GM13976 (cell line): ENCODE results near the gene DCDC2C.

Experiments used
- DNase-seq: peaks from one replicate; pipeline ENCODE4 v3.0.0; 2012; ENCODE audit warnings: low spot score
- in situ Hi-C: fragments of 300-500 bp; cut with MboI; formaldehyde crosslinking; loops from one replicate; pipeline ENCODE4 v1.12.0; 2022; ENCODE audit warnings: low sequenced_read_pairs, mixed read lengths, inconsistent platforms; ENCODE audit not compliant: unreplicated experiment
- TF ChIP-seq, protein P1 (sequence below): IDR thresholded peaks from 2 replicates; pipeline ENCODE4 v1.5.1; 2012; ENCODE audit warnings: borderline replicate concordance, mild to moderate bottlenecking; ENCODE audit not compliant: insufficient read depth; ENCODE audit errors: extremely low read depth, missing control alignments, control extremely low read depth

DCDC2C gene

DNA sequence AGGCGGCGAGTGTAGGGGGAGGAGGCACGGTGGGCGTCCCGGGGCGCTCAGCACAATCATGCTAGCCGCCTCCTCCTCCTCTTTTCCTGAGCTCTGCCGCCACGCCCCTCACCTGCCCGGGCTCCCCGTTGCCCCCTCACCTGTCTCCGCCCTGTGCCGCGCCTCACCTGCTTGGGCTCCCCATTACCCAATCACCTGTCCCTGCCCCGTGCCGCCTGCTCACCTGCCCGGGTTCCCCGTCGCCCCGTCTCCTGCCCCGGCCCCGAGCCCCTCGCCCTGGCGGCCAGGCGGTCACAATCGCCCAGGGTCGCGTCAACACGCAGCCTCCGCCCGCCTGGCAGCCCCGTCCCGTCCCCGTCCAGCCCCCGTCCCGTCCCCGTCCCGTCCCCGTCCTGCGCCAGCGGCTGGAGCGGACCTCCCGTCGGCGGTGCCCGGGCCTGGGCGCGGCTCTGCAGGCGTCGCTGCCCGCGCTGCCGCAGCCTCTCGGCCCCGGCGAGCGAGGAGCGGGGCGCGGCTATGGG, at the start of gene DCDC2C:
TSS of gene DCDC2C (plus strand) at position 340 of the 521 bp plus-strand sequence. CDS start at position 517, 177 bp downstream.
- TF ChIP-seq, protein P1, sequence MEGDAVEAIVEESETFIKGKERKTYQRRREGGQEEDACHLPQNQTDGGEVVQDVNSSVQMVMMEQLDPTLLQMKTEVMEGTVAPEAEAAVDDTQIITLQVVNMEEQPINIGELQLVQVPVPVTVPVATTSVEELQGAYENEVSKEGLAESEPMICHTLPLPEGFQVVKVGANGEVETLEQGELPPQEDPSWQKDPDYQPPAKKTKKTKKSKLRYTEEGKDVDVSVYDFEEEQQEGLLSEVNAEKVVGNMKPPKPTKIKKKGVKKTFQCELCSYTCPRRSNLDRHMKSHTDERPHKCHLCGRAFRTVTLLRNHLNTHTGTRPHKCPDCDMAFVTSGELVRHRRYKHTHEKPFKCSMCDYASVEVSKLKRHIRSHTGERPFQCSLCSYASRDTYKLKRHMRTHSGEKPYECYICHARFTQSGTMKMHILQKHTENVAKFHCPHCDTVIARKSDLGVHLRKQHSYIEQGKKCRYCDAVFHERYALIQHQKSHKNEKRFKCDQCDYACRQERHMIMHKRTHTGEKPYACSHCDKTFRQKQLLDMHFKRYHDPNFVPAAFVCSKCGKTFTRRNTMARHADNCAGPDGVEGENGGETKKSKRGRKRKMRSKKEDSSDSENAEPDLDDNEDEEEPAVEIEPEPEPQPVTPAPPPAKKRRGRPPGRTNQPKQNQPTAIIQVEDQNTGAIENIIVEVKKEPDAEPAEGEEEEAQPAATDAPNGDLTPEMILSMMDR, result no peak
- in situ Hi-C loops, result no loop called here
- no peak for DNase-seq

- TF ChIP-seq, protein P1, result no peak
- DNase-seq, result no peak
- in situ Hi-C loops, result no loop called here
These were observed 49.4 kb upstream of the DCDC2C start for GRCh38 chr2:3654011-3654410.

DNA sequence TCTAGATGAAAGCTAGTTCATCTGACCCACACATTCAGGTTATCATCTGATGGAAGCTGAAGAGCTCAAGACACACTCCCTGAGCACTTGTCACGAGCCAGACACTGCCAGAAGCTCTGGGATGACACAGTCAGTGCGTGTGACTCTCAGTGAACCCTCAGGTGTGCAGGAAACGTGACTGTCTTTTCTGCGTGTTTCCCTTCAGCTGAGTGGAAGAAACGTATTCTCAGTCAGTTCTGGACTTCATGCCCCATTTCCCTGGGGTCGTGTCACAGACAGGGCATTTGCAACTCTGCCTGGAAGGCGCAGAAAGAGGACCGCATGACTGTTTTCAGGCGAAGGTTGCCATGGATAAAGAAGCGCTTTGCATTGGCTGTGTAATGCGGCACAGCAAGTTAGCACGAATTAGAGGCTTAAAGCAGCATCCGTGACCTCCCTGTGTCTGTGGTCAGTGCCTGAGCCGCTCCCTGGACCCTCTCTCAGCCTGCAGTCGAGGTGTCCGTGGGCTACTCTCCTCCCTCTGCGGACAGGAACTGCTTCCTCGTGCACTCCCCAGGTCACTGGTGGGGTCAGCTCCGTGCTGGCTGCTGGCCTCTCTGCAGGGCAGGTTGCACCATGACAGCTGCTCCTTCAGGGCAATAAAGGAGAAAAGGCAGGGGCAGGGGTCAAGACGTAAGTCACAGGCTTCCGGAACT, 48.7 kb upstream of the DCDC2C start:
- TF ChIP-seq, protein P1, result no peak
- no peak for DNase-seq
- in situ Hi-C loops, result no loop called here

DNA sequence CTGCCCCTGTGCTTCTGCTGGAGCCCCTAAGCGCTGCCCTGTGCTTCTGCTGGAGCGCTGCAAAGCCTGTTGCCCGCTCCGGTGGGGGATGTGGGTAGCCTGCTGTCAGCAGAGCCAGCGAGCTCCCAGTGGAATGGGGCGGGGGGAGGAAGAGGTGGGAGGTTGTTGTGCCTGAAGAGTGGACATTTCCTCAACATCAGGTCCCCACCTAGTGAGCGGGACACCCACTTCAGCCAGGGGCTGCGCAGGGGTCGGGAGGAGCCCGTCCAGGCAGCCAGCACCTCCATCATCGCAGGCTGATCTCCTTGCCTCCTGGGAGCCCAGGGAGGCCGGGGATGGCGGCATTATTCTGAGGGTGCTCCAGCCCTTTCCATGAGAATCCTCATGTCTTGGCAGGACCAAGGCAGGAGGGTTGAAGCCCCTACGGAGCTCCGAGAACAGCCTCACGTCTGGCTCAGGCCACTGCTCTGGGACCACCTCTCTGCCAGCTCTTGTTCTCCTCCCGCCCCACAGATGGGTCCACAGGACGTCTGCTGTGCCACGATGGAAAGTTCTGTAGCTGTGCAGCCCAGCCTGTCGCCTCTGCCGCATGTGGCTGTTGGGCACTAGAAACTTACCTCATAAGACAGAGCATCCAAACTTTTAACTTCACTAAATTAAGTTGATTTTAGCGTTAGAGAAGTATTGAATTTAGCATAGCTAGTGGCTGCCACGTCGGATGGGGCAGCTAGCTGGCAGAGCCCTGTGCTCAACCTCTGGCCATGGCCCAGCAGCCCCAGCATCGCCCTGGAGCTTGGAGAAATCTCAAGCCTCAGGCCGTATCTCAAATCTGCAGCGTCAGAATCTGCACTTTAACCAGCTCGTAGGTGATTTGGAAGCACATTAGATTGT, 47.3 kb upstream of the DCDC2C start:
- in situ Hi-C loops, result no loop called here
- DNase-seq, result no peak
- TF ChIP-seq, protein P1, result no peak

DNA sequence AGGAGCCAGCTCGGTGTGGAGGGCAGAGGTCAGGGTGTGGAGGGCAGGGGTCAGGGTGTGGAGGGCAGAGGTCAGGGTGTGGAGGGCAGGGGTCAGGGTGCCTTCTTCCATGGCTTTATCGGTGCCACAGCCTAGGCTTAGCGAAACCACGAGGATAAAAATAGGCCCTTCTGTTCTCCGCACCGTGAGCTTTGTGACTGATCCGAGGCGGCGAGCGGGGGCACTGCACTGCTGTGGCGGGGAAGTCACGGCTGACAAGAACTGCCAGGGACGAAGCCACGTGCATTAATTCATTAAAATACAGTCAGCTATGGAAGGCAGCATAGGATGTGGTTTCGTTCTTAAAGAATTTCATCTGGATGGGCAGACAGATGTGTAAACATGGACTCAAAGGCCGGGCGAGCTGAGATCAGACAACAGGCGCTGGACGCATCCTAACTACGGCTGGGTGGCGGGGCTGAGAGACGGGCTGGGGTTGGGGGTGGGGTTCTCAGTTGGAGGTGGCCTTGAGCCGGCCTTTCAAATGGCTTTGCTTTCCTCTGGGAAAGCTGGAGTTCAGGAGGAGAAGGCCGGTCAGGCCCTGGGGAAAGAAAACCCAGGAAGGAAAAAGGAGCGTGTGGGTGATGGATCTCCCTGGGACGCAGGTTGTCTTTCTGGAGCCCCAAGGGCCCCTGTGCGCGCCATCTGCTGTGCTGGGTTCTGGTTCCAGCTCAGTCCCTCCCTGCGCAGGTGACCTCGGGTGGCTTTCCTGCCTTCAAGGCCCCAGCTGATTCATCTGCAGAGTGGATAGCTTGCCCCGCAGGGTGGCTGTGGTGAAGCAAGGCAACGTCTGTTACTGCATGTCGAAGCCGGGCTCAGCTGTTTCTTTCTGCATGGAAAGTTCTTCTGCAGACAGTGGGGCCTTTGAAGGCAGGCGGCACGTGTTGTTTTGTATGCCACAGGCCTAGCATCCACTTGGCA, 46.3 kb upstream of the DCDC2C start:
- in situ Hi-C loops, result no loop called here
- no peak for DNase-seq
- TF ChIP-seq, protein P1, result peak; percentile 24

- TF ChIP-seq, protein P1, result no peak
- no peak for DNase-seq
- in situ Hi-C loops, result no loop called here
These were observed 45.5 kb upstream of the DCDC2C start, which contains the start of gene ALLC for GRCh38 chr2:3657881-3658280. Gene ALLC (plus strand): TSS chr2:3658200. CDS start chr2:3671158, 12,958 bp downstream.
